CD1c-positive myeloid dendritic cell (primary cell): ENCODE data around the gene NFAM1.
A peak's percentile ranks its signal among the peaks of the same experiment; 100 is the strongest.

Source experiments
- DNase-seq: peaks from one replicate; pipeline ENCODE4 v3.0.0-alpha.2; 2016; ENCODE audit errors: extremely low spot score

Gene NFAM1

GRCh38 chr22:42360348-42360747 is 71.9 kb downstream of the NFAM1 start:
- no peak for DNase-seq

- DNase-seq = no peak
Observed at GRCh38 chr22:42358643-42359558, 73.3 kb downstream of the NFAM1 start.

GRCh38 chr22:42357634-42358296 is 74.4 kb downstream of the NFAM1 start:
- DNase-seq = no peak

GRCh38 chr22:42357221-42357620 is 75.0 kb downstream of the NFAM1 start:
- DNase-seq = no peak

GRCh38 chr22:42356533-42356932 is 75.7 kb downstream of the NFAM1 start:
- no peak for DNase-seq

DNA sequence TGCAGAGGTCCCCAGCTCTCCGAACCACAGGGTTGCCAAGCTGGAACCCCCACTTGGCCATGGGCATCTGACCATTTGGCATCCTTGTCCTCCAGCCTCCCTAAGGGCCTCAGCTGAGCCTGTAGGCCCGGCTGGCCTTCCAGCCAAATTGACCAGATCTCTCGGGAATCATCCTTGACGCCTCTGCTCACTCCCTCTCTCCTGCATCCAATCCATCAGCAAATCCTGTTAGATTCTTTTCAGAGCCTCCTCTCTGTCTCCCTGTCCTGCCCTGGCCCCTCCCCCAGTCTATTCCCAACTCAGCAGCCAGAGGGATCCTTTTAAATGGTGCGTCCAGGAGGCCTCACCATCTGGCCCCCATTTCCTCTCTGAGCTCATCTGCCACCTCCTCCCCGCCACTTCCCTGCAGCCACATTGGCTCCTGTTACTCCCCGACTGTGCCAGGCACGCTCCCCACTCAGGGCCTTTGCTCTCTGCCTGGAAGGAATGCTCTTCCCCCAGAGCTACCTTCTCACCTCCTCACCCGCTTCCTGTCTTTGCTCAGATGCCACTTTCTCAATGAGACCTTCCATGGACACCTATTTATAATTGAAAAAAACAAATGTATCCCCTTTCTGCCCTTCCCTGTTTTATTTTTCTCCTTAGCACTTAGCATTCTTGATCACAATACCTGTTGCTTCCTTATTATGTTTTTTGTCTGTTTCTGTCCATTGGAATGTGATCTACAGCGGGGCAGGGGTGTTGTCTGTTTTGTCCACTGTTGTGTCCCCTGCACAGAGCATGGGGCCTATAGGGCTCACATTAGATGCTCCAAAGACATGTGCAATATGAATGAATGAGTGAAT is 78.1 kb downstream of the NFAM1 start:
- DNase-seq = no peak

DNA sequence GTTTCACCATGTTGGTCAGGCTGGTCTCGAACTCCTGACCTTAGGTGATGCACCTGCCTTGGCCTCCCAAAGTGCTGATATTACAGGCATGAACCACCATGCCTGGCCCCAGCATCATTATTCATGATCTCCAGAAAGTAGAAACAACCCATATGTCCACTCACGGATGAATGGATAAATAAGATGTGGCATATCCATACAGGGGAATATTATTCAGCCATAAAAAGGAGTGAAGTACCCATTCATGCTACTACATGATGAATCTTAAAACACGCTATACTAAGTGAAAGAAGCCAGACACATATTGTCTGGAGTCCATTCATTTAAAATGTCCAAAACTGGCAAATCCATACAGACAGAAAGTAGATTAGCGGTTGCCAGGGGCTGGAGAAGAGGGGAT is 81.8 kb downstream of the NFAM1 start:
- DNase-seq = no peak

- no peak for DNase-seq
Observed at GRCh38 chr22:42347281-42347824, 84.8 kb downstream of the NFAM1 start.

- DNase-seq = no peak
Observed at GRCh38 chr22:42346722-42347121, 85.5 kb downstream of the NFAM1 start.

- DNase-seq = no peak
Observed at GRCh38 chr22:42345458-42345857, 86.7 kb downstream of the NFAM1 start.

- no peak for DNase-seq
Observed at GRCh38 chr22:42344361-42344905, 87.8 kb downstream of the NFAM1 start.

DNA sequence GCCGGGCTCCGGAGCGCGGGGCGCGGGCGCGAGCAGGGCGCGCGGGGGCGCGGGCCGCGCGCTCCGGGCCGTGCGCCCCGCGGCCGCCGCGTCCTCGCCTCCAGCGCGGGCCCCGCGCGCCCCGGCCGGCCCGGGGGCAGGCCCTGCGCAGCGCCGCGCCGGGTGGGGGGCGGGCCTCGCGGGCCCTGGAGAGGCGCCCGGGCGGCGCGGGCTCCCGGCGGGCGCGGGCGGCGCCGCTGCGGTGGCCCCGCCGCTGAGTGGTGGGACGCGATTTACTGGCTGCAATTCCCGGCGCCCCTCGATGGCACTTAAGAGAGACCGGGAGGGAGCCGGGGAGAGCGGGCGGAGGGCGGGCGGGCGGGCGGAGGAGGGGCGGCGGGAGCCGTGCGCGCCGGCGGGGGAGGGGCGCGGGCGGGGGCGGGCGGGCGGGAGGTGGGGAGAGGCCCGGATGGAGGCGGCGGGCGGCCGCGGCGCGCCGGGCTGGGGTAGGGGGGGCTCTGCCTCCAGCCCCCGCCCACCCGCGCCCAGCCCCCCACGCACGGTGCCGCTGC is 88.6 kb downstream of the NFAM1 start:
- peak; percentile 3 for DNase-seq

DNA sequence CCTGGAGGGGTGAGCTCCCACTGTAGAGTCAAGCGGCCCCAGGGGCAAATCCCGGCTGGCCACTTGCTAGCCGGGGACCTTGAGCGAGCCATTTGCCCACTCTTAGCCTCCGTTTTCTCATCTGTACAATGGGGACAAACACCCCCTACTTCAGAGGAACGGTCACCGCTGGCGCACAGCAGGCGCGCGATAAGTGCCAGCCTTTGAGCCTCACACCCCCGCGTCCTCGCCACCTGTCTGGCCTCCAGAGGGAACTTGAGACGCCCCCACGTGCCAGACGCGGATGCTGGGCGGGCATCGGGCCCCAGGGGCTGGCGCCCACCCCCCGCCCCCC is 89.1 kb downstream of the NFAM1 start:
- DNase-seq = no peak

DNA sequence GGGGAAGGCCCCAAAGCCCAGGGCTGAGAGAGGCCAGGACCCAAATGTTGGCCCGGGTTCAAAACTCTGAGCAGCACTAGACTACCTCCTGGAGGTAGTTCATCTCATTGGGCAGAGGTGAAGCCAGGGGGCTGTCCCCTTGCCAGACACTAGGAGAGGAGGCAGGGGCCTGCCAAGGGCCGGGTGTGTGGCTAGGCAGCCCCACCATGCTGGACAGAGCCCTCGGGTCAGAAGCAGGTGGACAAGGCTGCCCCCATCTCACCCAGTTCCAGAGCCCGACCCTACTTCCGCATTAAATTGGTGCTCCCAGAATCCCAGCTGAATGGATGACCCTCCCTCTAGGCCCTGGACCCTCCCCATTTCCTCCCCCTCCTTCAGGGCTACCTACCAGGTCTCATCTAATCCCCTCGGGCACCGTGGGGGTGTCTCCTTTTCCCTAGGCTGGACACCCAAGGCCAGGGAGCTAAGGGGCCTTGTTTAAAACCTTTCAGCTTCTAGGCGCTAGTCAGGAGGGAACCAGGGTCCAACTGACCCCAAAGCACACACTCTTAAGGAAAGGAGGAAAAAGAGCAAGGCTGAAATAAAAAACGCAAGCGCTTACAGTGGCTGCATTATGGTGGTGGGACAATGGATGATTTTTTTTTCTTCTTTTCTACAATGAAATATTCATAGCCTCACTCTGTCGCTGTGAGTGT is 89.6 kb downstream of the NFAM1 start:
- DNase-seq = no peak

DNA sequence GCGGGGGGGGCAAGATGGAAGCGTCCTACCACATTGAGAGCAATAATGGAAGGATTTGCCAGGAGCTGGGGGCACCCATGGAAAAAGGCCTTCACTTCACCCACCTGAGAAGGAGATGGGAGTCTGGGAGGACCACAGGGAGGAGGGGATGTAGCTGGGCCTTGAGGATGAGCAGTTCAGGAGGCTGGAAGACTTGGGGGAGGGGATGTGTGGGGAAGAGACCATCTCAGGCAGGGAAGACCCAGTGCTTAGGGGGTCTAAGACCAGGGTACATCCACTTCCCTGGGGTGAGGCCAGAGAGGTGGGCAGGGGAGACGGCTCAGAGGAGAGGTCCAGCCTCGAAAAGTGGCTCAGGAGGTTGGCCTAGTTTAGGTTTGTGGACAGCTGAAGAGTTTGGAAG is 90.4 kb downstream of the NFAM1 start:
- no peak for DNase-seq

GRCh38 chr22:42340829-42341383 is 91.3 kb downstream of the NFAM1 start:
- no peak for DNase-seq

GRCh38 chr22:42340150-42340549 is 92.1 kb downstream of the NFAM1 start:
- no peak for DNase-seq

DNA sequence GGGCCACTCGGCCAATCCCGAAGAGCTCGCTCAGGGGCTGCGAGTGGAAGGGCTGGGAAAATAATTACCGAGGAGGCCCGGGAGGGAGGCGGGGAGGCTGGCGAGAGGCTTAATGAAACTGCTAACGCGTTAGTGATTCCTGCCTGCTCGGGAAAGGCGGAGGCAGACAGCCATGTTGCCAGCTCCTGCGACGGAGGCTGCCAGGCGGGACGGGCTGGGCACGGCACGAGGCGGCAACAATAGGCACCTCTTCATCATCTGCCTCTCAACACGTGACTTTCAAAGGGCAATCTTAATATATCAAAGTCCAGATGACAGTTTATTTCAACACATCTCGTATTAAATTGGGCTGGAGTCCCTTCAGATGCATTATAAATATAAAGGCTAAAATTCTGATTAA is 93.7 kb downstream of the NFAM1 start:
- no peak for DNase-seq

GRCh38 chr22:42337356-42337755 is 94.8 kb downstream of the NFAM1 start:
- no peak for DNase-seq

- no peak for DNase-seq
Observed at GRCh38 chr22:42336527-42337227, 95.5 kb downstream of the NFAM1 start.
